Adrenal gland (tissue), 12 donors: ENCODE measurements around the gene RNF169. TPM values are rescaled to one million over a fixed set of nuclear protein-coding genes. Genes with fewer than 3 reads are reported as not detected.

Source experiments
- DNase-seq, 7 donors: peaks; one replicate each; pipeline ENCODE4 v3.0.0-alpha.2; 2019 to 2020
- H3K27ac ChIP-seq, 5 donors: fragments of 200-600 bp; sonication (generic) in 4 of 5; 1 replicate in 3 of 5; 2 replicates in 2 of 5; pipeline versions ENCODE4 v1.5.1 to v1.8.0; 2016 to 2020; ENCODE audit warnings: mild to moderate bottlenecking in 1 of 5
- H3K27me3 ChIP-seq: fragments of 200-600 bp; 2 replicates; pipeline ENCODE4 v1.8.0; 2021
- H3K36me3 ChIP-seq, 2 donors: fragments of 200-600 bp; replicated peaks in 1 of 2; 1 replicate in 1 of 2; 2 replicates in 1 of 2; pipeline versions ENCODE4 v1.5.1 to v1.8.0; 2018 to 2022
- H3K4me1 ChIP-seq, 2 donors: fragments of 200-600 bp; replicated peaks in 1 of 2; 1 replicate in 1 of 2; 2 replicates in 1 of 2; pipeline versions ENCODE4 v1.5.1 to v1.8.0; 2018 to 2021
- H3K4me3 ChIP-seq, 4 donors: fragments of 200-600 bp; sonication (generic) in 3 of 4; one replicate each; pipeline ENCODE4 v1.5.1; 2016 to 2018
- H3K9me3 ChIP-seq, 3 donors: fragments of 200-600 bp; sonication (generic) in 1 of 3; replicated peaks in 1 of 3; 1 replicate in 2 of 3; 2 replicates in 1 of 3; pipeline versions ENCODE4 v1.5.1 to v1.8.0; 2016 to 2021
- POLR2A ChIP-seq, 2 donors: fragments of 450-650 bp; IDR thresholded peaks; one replicate each; pipeline ENCODE4 v1.6.1; 2017; ENCODE audit warnings: antibody characterized with exemption in 2 of 2, mild to moderate bottlenecking in 2 of 2, moderate library complexity in 1 of 2
- WGBS, 4 donors: extraction: QIAGEN DNeasy Blood & Tissue Kit in 2 of 4; methylation state at CpG; one replicate each; pipeline versions ENCODE4 v1.1.5 to v1.1.7; 2013 to 2017; 5-methylcytosine and 5-hydroxymethylcytosine counted together
- intact Hi-C, 2 donors: fragments of 100-400 bp; cut with DNase I; formaldehyde crosslinking; loops; one replicate each; pipeline versions ENCODE4 v1.14.1 to v1.15.0; 2022 to 2023
- polyA plus RNA-seq, 3 donors: library from polyadenylated mRNA; stranded (reverse); fragments of 200-250 nt in 2 of 3; fragments of 350-450 nt in 1 of 3; fragmentation: Illumina TruSeq in 1 of 3; extraction: RNeasy Lipid Tissue Mini Kit (QIAGEN cat#74804) in 1 of 3; gene quantifications; one replicate each; pipeline ENCODE4 v1.2.3, GENCODE V29; 2013 to 2014
- total RNA-seq, 9 donors: library from RNA; depleted of rRNA in 4 of 9; stranded (reverse); fragments of >200 nt in 4 of 9; fragments of 120-200 nt in 1 of 9; fragmentation: NEBNext Ultra II Directional in 1 of 9; extraction: Animal tissue kit (Norgen Biotek cat#: 25700) in 1 of 9; gene quantifications; one replicate each; pipeline versions ENCODE4 v1.1.0 to v1.2.4, GENCODE V29; 2013 to 2023
- TF ChIP-seq, protein P1 (sequence below), 6 experiments: fragments of 450-650 bp in 4 of 6; fragments of 200-600 bp in 2 of 6; sonication (generic) in 1 of 6; IDR thresholded peaks; 1 replicate in 5 of 6; 2 replicates in 1 of 6; pipeline versions ENCODE4 v1.5.1 to v1.8.0; 2016 to 2021; ENCODE audit warnings: antibody characterized with exemption in 6 of 6, mild to moderate bottlenecking in 2 of 6, moderate library complexity in 1 of 6
- donor health status: healthy with polysubstance abuse.
- donor health status: Bipolar disorder and iron deficiency.
- donor health status: DM: yes; HTN: yes; CAD: no.
- donor health status: DM: no; HTN: no; CAD: no.
- donor health status: DM: no; HTN: no; CAD: no.
- donor health status: DM: yes; HTN: yes; CAD: no.

Gene RNF169
- total and polyA plus RNA-seq, 12 donors = 1.9 to 17.8 (median 11.0) TPM

DNA sequence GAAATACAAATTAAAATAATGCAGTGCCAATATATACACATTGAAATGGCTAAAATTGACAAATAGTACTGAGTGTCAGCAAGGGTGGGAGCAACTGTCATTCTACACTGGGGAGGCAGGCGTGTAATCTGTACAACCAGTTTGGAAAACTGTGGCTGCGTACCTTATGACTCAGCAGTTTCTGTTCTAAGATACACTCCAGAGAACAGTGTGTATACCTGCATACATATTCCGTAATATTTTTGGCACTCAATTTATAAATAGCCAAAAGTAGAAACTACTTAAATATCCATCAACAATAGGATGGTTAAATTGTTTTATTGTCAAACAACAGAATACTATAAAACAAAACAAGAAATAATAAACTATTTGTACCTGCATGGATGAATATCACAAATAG, 57.6 kb downstream of the RNF169 start:
- Histone ChIP-seq H3K27ac (no peak overlapping the region), H3K4me1 (peaks cover 0 to 7% of the 10 kb centered on the region in 2 donors), H3K27me3 (no peaks in the 10 kb centered on the region), H3K36me3 (no peaks in the 10 kb centered on the region), H3K4me3 (no peak overlapping the region), H3K9me3 (no peaks in the 10 kb centered on the region)
- intact Hi-C loops = no loop called here
- DNase-seq = no peak
- TF ChIP-seq, protein P1, sequence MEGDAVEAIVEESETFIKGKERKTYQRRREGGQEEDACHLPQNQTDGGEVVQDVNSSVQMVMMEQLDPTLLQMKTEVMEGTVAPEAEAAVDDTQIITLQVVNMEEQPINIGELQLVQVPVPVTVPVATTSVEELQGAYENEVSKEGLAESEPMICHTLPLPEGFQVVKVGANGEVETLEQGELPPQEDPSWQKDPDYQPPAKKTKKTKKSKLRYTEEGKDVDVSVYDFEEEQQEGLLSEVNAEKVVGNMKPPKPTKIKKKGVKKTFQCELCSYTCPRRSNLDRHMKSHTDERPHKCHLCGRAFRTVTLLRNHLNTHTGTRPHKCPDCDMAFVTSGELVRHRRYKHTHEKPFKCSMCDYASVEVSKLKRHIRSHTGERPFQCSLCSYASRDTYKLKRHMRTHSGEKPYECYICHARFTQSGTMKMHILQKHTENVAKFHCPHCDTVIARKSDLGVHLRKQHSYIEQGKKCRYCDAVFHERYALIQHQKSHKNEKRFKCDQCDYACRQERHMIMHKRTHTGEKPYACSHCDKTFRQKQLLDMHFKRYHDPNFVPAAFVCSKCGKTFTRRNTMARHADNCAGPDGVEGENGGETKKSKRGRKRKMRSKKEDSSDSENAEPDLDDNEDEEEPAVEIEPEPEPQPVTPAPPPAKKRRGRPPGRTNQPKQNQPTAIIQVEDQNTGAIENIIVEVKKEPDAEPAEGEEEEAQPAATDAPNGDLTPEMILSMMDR (IDR thresholded peaks at IDR 0.05) = no peak
- TF ChIP-seq POLR2A (IDR thresholded peaks at IDR 0.05) = no peak
- WGBS, 4 donors = 93 to 97% (median 95%) methylated on average over 3 of the region's 3 CpGs

DNA sequence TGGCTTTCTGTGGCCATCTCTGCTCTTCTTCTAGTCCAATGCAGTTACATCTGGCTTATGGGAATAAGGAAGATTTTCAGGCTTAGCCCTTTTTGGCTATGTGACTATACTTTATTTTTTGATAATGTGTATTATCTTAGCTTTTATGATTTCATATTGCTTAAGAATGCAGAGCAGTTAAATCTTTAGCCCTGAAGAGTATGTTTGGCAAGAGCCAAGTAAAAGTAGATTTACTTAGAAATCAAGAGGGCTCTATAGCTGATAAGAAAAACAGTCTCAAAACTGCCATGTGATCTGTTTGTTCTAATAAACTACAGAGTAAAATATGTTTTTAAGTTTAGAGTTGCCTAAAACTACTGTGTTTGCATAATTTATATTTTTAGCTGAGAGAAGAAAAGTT, 61.2 kb downstream of the RNF169 start:
- DNase-seq = no peak

DNA sequence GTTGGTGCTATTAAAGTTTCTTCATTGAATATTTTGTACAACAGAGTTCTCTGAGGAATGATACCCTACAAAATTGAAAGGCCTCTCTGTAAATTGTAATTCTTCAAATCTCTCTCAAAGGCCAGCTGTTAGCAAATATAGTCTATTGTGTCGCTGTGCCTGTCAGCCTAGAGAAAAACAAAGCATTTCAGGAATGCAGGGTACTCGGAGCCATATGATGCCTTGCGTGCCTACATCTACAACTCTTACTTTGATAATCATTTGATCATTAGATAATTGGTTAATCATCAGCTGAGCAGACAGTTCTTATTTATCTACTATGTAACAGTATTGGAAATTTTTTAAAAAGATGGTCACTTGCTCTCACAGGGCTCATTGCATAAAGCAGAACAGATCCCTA, 67.3 kb downstream of the RNF169 start:
- TF ChIP-seq, protein P1 (IDR thresholded peaks at IDR 0.05) = no peak
- no peak for TF ChIP-seq POLR2A (IDR thresholded peaks at IDR 0.05)
- no peak for DNase-seq
- H3K4me3 ChIP-seq = no peak overlapping the region
- peaks cover 0 to 7% of the 10 kb centered on the region in 2 donors for H3K36me3 ChIP-seq
- WGBS, 4 donors = 89 to 98% (median 95%) methylated on average over 3 of the region's 3 CpGs
- H3K27me3 ChIP-seq = no peaks in the 10 kb centered on the region
- no peaks in the 10 kb centered on the region for H3K9me3 ChIP-seq
- H3K27ac ChIP-seq = no peak overlapping the region
- H3K4me1 ChIP-seq = peaks cover 0 to 14% of the 10 kb centered on the region in 2 donors
- intact Hi-C loops = no loop called here

More for the DNA sequence above, 61.2 kb downstream of the RNF169 start:
- no peak overlapping the region for H3K27ac ChIP-seq
- no peaks in the 10 kb centered on the region for H3K27me3 ChIP-seq
- H3K9me3 ChIP-seq = no peaks in the 10 kb centered on the region
- no peak overlapping the region for H3K4me3 ChIP-seq
- intact Hi-C loops = no loop called here
- H3K36me3 ChIP-seq = no peaks in the 10 kb centered on the region
- peaks cover 0 to 7% of the 10 kb centered on the region in 2 donors for H3K4me1 ChIP-seq
- no peak for TF ChIP-seq POLR2A (IDR thresholded peaks at IDR 0.05)
- TF ChIP-seq, protein P1 (IDR thresholded peaks at IDR 0.05) = no peak

DNA sequence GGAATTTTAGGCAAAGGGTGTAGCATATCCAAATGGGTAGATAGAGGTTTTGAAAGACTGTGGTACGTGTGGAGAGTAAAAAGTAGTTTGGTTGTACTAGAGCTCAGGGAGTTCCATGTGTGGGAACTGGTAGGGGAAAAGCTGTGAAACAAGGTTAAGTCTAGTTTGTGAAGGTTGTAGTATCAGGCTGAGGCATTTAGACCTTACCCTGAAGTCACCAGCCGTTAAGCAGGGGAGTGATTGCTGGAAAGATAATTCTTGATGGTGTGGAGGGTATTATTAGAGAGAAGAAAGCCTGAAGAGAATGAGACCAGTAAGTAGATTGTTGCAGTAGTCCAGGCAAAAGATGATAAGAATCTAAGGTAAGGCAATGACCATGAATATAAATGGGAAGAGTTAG, 68.0 kb downstream of the RNF169 start:
- no peak overlapping the region for H3K4me3 ChIP-seq
- WGBS, 4 donors = 90 to 98% (median 96%) methylated on average over 2 of the region's 2 CpGs
- TF ChIP-seq, protein P1 (IDR thresholded peaks at IDR 0.05) = no peak
- no peak for TF ChIP-seq POLR2A (IDR thresholded peaks at IDR 0.05)

More for the DNA sequence above, 68.0 kb downstream of the RNF169 start:
- Histone ChIP-seq H3K27ac (no peak overlapping the region), H3K9me3 (no peaks in the 10 kb centered on the region), H3K27me3 (no peaks in the 10 kb centered on the region), H3K36me3 (peaks cover 0 to 7% of the 10 kb centered on the region in 2 donors), H3K4me1 (peaks cover 0 to 15% of the 10 kb centered on the region in 2 donors)
- no peak for DNase-seq
- intact Hi-C loops = no loop called here
